NB4 (cell line): ENCODE results near the gene TBX2.

ENCODE experiments used
- DNase-seq: peaks from one replicate; pipeline ENCODE4 v3.0.0; 2010; ENCODE audit warnings: low read depth
- H3K4me3 ChIP-seq: one replicate; pipeline ENCODE4 v1.5.1; 2011; ENCODE audit warnings: mild to moderate bottlenecking, low read depth, low read length, moderate library complexity
- CTCF ChIP-seq: IDR thresholded peaks from one replicate; pipeline ENCODE4 v1.5.1; 2012; ENCODE audit warnings: low read depth, low read length
- MAX ChIP-seq: IDR thresholded peaks from 2 replicates; pipeline ENCODE4 v1.6.1; 2011; ENCODE audit warnings: low read depth, low read length
- MYC ChIP-seq: IDR thresholded peaks from 2 replicates; pipeline ENCODE4 v1.6.1; 2011; ENCODE audit warnings: low read depth, low read length
- POLR2A ChIP-seq: IDR thresholded peaks from 2 replicates; pipeline ENCODE4 v1.6.1; 2011; ENCODE audit warnings: mild to moderate bottlenecking; ENCODE audit not compliant: insufficient read length; ENCODE audit errors: extremely low read depth

The TBX2 gene

GRCh38 chr17:61368832-61369450 lies 30.7 kb upstream of the TBX2 start:
- no peak overlapping the region for H3K4me3 ChIP-seq
- TF ChIP-seq MAX (no peak), MYC (no peak), POLR2A (no peak), CTCF (no peak)

GRCh38 chr17:61369751-61370150 lies 29.9 kb upstream of the TBX2 start:
- no peak for DNase-seq
- no peak overlapping the region for H3K4me3 ChIP-seq
- TF ChIP-seq CTCF: no peak
- TF ChIP-seq POLR2A: no peak
- TF ChIP-seq MAX: no peak
- no peak for TF ChIP-seq MYC

More at GRCh38 chr17:61368832-61369450, 30.7 kb upstream of the TBX2 start:
- no peak for DNase-seq

- no peak for DNase-seq
These were observed 28.5 kb upstream of the TBX2 start for GRCh38 chr17:61371179-61371578.

GRCh38 chr17:61371606-61372005 lies 28.0 kb upstream of the TBX2 start:
- no peak overlapping the region for H3K4me3 ChIP-seq
- DNase-seq: no peak
- TF ChIP-seq MAX (no peak), MYC (no peak), POLR2A (no peak), CTCF (no peak)

More at GRCh38 chr17:61371179-61371578, 28.5 kb upstream of the TBX2 start:
- TF ChIP-seq CTCF: no peak
- TF ChIP-seq POLR2A: no peak
- no peak for TF ChIP-seq MYC
- TF ChIP-seq MAX: no peak
- H3K4me3 ChIP-seq: no peak overlapping the region

GRCh38 chr17:61372436-61372835 lies 27.2 kb upstream of the TBX2 start:
- TF ChIP-seq MAX (no peak), CTCF (no peak), POLR2A (no peak), MYC (no peak)
- no peak overlapping the region for H3K4me3 ChIP-seq
- no peak for DNase-seq
